CD4-positive, alpha-beta memory T cell (primary cell): ENCODE results near the gene ZNF655. TPM values are rescaled to one million over a fixed set of nuclear protein-coding genes. Genes with fewer than 3 reads are reported as not detected.
A peak's percentile ranks its signal among the peaks of the same experiment; 100 is the strongest.

Source experiments
- CTCF ChIA-PET: fragments of 350-600 bp; sonication (Branson Sonifier 250); formaldehyde crosslinking; loops from one replicate; lab custom pipeline; 2021; ENCODE audit warnings: inconsistent platforms; ENCODE audit not compliant: partially characterized antibody; lab: Charles Lee
- POLR2A ChIA-PET: fragments of 350-600 bp; sonication (Branson Sonifier 250); formaldehyde crosslinking; loops from one replicate; lab custom pipeline; 2021; ENCODE audit not compliant: partially characterized antibody; lab: Charles Lee
- DNase-seq, 5 donors: peaks; one replicate each; pipeline versions ENCODE4 v3.0.0 to v3.0.0-alpha.2; 2020 to 2022; ENCODE audit warnings: mixed read lengths in 1 of 5
- H3K27ac ChIP-seq: one replicate; pipeline ENCODE4 v1.7.0; 2013; ENCODE audit warnings: low read depth, low read length
- H3K27me3 ChIP-seq: 2 replicates; pipeline ENCODE4 v1.7.0; 2013; ENCODE audit warnings: mild to moderate bottlenecking, low read length, moderate library complexity; ENCODE audit not compliant: insufficient read depth
- H3K36me3 ChIP-seq: 2 replicates; pipeline ENCODE4 v1.7.0; 2013; ENCODE audit warnings: mild to moderate bottlenecking, low read length, moderate library complexity; ENCODE audit not compliant: insufficient read depth
- H3K4me1 ChIP-seq: 2 replicates; pipeline ENCODE4 v1.7.0; 2013; ENCODE audit warnings: mild to moderate bottlenecking, low read length, moderate library complexity; ENCODE audit not compliant: insufficient read depth
- H3K4me3 ChIP-seq, 2 donors: one replicate each; pipeline ENCODE4 v1.7.0; 2013; ENCODE audit warnings: low read length in 2 of 2, mild to moderate bottlenecking in 1 of 2
- H3K9me3 ChIP-seq, 2 donors: one replicate each; pipeline ENCODE4 v1.7.0; 2013; ENCODE audit warnings: low read length in 2 of 2, control low read depth in 1 of 2; ENCODE audit not compliant: control insufficient read depth in 1 of 2
- H3K27ac Mint-ChIP-seq, 7 donors: one replicate each; pipeline ENCODE4 v1.8.0; 2020 to 2021; ENCODE audit warnings: mixed read lengths in 7 of 7, mild to moderate bottlenecking in 6 of 7, inconsistent platforms in 3 of 7, moderate library complexity in 3 of 7
- H3K27me3 Mint-ChIP-seq, 2 donors: one replicate each; pipeline ENCODE4 v1.8.0; 2020 to 2021; ENCODE audit warnings: mixed read lengths in 2 of 2
- H3K36me3 Mint-ChIP-seq, 2 donors: one replicate each; pipeline ENCODE4 v1.8.0; 2020 to 2021; ENCODE audit warnings: mixed read lengths in 2 of 2, inconsistent platforms in 1 of 2, mild to moderate bottlenecking in 1 of 2
- H3K4me1 Mint-ChIP-seq, 4 donors: one replicate each; pipeline ENCODE4 v1.8.0; 2020 to 2021; ENCODE audit warnings: mixed read lengths in 4 of 4, mild to moderate bottlenecking in 1 of 4
- H3K4me3 Mint-ChIP-seq, 8 donors: one replicate each; pipeline ENCODE4 v1.8.0; 2020 to 2021; ENCODE audit warnings: mixed read lengths in 8 of 8, mild to moderate bottlenecking in 7 of 8, moderate library complexity in 6 of 8, inconsistent platforms in 3 of 8
- H3K9me3 Mint-ChIP-seq, 8 donors: one replicate each; pipeline ENCODE4 v1.8.0; 2020 to 2021; ENCODE audit warnings: mixed read lengths in 8 of 8, mild to moderate bottlenecking in 5 of 8, inconsistent platforms in 3 of 8, moderate library complexity in 1 of 8
- intact Hi-C: fragments of 100-400 bp; cut with micrococcal nuclease; formaldehyde crosslinking; loops from one replicate; pipeline ENCODE4 v1.15.1; 2023
- polyA plus RNA-seq, 2 donors: library from polyadenylated mRNA; unstranded; fragments of 300-500 nt; fragmentation: Illumina TruSeq; gene quantifications; one replicate each; pipeline ENCODE4 v1.2.3, GENCODE V29; 2021
- total RNA-seq, 2 experiments: library from RNA; stranded (reverse); gene quantifications; one replicate each; pipeline ENCODE4 v1.2.3, GENCODE V29; 2021

The ZNF655 gene
- total and polyA plus RNA-seq, 4 experiments from 2014 or later: 66.8 to 150 (median 105) TPM

DNA sequence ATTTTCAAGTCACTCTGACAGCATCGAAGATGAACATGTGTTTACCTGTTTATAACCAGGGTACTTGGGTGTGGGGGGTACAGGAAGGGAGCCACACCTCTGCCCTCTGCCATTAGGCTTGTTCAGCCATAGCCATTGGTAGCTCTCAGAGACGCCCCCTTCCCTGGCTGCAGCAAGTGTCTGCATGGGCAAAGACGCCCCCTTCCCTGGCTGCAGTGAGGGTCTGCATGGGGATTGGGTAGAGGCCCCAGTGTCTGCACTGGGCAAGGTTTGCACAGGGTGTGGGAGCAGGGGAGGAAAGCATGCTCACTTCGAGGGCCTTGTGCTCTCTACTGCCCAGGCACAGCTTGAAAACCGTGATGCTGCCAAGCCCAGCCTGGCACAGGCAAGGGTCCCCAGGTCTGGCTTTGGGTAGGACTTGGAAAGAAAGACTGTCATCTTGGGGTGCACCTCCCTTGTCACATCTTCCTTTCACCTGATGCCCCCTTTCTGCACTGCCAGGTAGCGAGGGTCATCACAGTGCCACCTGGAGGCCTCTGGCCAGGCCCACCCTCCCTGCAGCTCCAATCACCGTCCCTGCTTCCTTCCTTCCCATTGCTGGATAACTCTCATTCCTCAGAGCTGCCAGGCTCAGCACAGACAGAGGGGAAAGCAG is 43.3 kb downstream of the ZNF655 start:
- Histone ChIP-seq H3K27ac (no peak overlapping the region), H3K9me3 (no peaks in the 10 kb centered on the region), H3K4me3 (no peak overlapping the region), H3K4me1 (no peaks in the 10 kb centered on the region), H3K27me3 (no peaks in the 10 kb centered on the region), H3K36me3 (no peaks in the 10 kb centered on the region)
- Mint-ChIP-seq H3K4me3 (peak overlapping the region in 1 of 8 donors; percentile 41), H3K4me1 (no peaks in the 10 kb centered on the region), H3K9me3 (no peaks in the 10 kb centered on the region), H3K27ac (no peak overlapping the region), H3K27me3 (peaks cover 0 to 2% of the 10 kb centered on the region in 2 donors), H3K36me3 (no peaks in the 10 kb centered on the region)
- intact Hi-C loops: no loop called here
- ChIA-PET POLR2A (no interaction called here), CTCF (interaction anchor here (0.8 kb wide), 1 partner anchor 23 kb away, joined by 3 read pairs; no protein-coding TSS in a partner anchor)
- DNase-seq: no peak

DNA sequence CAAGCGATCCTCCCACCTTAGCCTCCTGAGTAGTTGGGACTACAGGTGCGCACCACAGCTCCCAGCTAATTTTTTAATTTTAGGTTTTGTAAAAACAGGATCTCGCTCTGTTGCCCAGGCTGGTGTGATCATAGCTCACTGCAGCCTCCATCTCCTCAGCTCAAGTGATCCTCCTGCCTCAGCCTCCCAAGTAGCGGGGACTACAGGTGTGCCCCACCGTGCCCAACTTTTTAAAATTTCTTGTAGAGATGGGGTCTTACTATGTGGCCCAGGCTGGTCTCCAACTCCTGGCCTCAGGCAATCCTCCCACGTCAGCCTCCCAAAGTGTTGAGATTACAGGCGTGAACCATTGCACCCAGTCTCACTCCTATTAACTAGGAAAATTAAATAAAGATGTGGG is 47.1 kb downstream of the ZNF655 start:
- Mint-ChIP-seq H3K4me1 (no peaks in the 10 kb centered on the region), H3K9me3 (no peaks in the 10 kb centered on the region), H3K4me3 (no peak overlapping the region), H3K27me3 (peaks cover 0 to 2% of the 10 kb centered on the region in 2 donors), H3K27ac (no peak overlapping the region), H3K36me3 (no peaks in the 10 kb centered on the region)
- ChIA-PET CTCF (no interaction called here), POLR2A (no interaction called here)
- intact Hi-C loops: no loop called here
- Histone ChIP-seq H3K4me3 (no peak overlapping the region), H3K4me1 (no peaks in the 10 kb centered on the region), H3K9me3 (no peaks in the 10 kb centered on the region), H3K27ac (no peak overlapping the region), H3K36me3 (no peaks in the 10 kb centered on the region), H3K27me3 (no peaks in the 10 kb centered on the region)
- DNase-seq: no peak

DNA sequence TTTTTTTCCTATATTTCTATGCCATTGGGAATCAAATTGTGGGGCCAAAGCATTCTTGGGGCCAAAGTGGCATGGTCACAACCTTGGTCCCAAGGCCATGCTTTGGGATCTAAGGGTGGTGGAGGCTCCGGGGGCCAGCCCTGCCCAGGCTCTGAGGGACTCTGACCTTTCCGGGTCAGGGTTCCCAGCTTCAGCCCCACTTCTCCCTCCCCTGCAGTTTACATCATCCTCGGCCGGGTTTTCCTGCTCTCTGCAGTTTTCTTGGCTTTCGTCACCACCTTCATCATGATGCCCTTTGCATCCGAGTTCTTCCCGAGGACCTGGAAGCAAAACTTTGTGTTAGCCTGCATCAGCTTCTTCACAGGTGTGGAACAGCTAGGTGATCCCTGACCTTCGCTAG is 48.1 kb downstream of the ZNF655 start:
- CTCF ChIA-PET: no interaction called here
- H3K4me1 Mint-ChIP-seq: no peaks in the 10 kb centered on the region

DNA sequence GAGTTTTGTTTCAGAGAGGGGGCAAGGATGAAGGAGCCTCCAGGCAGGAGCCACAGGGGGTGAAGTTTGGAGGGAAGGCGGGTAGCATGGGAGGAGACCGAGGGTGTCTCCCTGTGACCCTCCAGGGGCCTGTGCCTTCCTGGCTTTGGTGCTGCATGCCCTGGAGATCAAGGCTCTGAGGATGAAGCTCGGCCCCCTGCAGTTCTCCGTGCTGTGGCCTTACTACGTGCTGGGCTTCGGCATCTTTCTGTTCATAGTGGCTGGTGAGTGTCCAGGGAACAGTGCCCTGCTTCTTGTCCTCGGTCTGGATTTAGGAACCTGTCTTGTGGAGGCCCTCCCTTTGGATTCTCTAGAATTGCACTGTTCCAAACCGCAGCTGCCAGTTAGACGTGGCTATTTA is 49.1 kb downstream of the ZNF655 start:
- no peak overlapping the region for H3K27ac Mint-ChIP-seq
- intact Hi-C loops: no loop called here
- ChIA-PET CTCF (no interaction called here), POLR2A (no interaction called here)
- Histone ChIP-seq H3K27me3 (no peaks in the 10 kb centered on the region), H3K36me3 (no peaks in the 10 kb centered on the region), H3K4me1 (no peaks in the 10 kb centered on the region), H3K4me3 (no peak overlapping the region), H3K27ac (no peak overlapping the region), H3K9me3 (no peaks in the 10 kb centered on the region)
- H3K4me1 Mint-ChIP-seq: no peaks in the 10 kb centered on the region
- H3K27me3 Mint-ChIP-seq: peaks cover 0 to 2% of the 10 kb centered on the region in 2 donors
- no peaks in the 10 kb centered on the region for H3K9me3 Mint-ChIP-seq
- DNase-seq: no peak
- H3K36me3 Mint-ChIP-seq: no peaks in the 10 kb centered on the region
- peak overlapping the region in 1 of 8 donors; percentile 5 for H3K4me3 Mint-ChIP-seq

More for the DNA sequence above, 48.1 kb downstream of the ZNF655 start:
- Histone ChIP-seq H3K4me3 (no peak overlapping the region), H3K36me3 (no peaks in the 10 kb centered on the region), H3K27me3 (no peaks in the 10 kb centered on the region), H3K4me1 (no peaks in the 10 kb centered on the region), H3K27ac (no peak overlapping the region), H3K9me3 (no peaks in the 10 kb centered on the region)
- H3K9me3 Mint-ChIP-seq: no peaks in the 10 kb centered on the region
- DNase-seq: no peak
- H3K36me3 Mint-ChIP-seq: no peaks in the 10 kb centered on the region
- POLR2A ChIA-PET: no interaction called here
- H3K27me3 Mint-ChIP-seq: peaks cover 0 to 2% of the 10 kb centered on the region in 2 donors
- H3K27ac Mint-ChIP-seq: peak overlapping the region in 1 of 7 donors; percentile 7
- intact Hi-C loops: no loop called here
- no peak overlapping the region for H3K4me3 Mint-ChIP-seq

DNA sequence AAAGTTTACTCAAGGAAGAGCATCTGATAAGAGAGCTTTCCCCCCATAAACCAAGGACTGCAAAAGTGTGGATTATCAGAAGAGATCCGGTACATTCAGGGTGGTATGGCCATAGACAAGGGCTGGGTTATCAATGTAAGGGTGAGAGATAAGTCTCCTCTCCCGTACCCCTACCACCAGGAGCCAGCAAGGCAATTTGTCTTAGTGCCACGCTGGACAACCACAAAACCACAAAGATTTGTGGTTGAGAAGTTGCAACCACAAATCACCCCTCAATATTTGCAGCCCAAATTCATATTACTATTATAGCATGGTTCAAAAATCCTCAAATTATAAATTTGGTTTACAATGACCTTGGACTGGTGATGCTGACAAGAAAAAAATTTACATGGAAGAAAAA is 56.1 kb downstream of the ZNF655 start:
- no peaks in the 10 kb centered on the region for H3K9me3 Mint-ChIP-seq
- CTCF ChIA-PET: no interaction called here
- no peak overlapping the region for H3K27ac Mint-ChIP-seq
- Histone ChIP-seq H3K27ac (no peak overlapping the region), H3K36me3 (peaks cover 13% of the 10 kb centered on the region), H3K27me3 (no peaks in the 10 kb centered on the region), H3K4me1 (peaks cover 21% of the 10 kb centered on the region), H3K4me3 (no peak overlapping the region), H3K9me3 (no peaks in the 10 kb centered on the region)
- POLR2A ChIA-PET: interaction anchor here (3.2 to 3.6 kb wide), 2 partner anchors 56 to 110 kb away, joined by 19 to 53 read pairs; partner anchors contain the start of genes ZKSCAN5 and ZNF655
- DNase-seq: no peak
- peaks cover 9 to 28% of the 10 kb centered on the region in 2 donors for H3K36me3 Mint-ChIP-seq
- intact Hi-C loops: no loop called here
- peak overlapping the region in 3 of 8 donors; percentile 4 to 72 (median 12) for H3K4me3 Mint-ChIP-seq
- no peaks in the 10 kb centered on the region for H3K27me3 Mint-ChIP-seq
- H3K4me1 Mint-ChIP-seq: peaks cover 18 to 46% (median 32%) of the 10 kb centered on the region in 4 donors

DNA sequence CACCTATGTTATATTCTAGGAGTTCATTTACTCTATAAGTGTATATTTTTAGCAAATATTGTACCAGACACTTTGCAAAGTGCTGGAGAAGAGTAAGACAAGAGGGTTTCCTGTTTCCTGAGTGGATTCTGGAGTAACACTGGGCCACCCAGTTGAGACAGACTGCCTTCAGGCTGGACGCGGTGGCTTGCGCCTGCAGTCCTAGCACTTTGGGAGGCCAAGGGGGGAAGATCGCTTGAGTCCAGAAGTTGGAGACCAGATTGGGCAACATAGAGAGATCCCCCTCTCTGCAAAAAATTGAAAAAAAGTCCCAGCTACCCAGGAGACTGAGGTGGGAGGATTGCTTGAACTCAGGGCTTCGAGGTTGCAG is 57.5 kb downstream of the ZNF655 start:
- Histone ChIP-seq H3K9me3 (no peaks in the 10 kb centered on the region), H3K4me3 (peak overlapping the region; percentile 79), H3K4me1 (peaks cover 21% of the 10 kb centered on the region), H3K27ac (no peak overlapping the region), H3K36me3 (peaks cover 23% of the 10 kb centered on the region), H3K27me3 (no peaks in the 10 kb centered on the region)
- Mint-ChIP-seq H3K27me3 (no peaks in the 10 kb centered on the region), H3K4me3 (peak overlapping the region; percentile 96 to 99 (median 98)), H3K4me1 (peaks cover 18 to 48% (median 37%) of the 10 kb centered on the region in 4 donors), H3K36me3 (peaks cover 21 to 42% of the 10 kb centered on the region in 2 donors), H3K9me3 (no peaks in the 10 kb centered on the region), H3K27ac (peak overlapping the region; percentile 90 to 99 (median 96))
- no peak for DNase-seq
- POLR2A ChIA-PET: interaction anchor here (1.1 to 3.6 kb wide), 11 partner anchors 9 to 485 kb away, joined by 3 to 53 read pairs (median 5); partner anchors contain the start of genes ATP5MF, FAM200A, MCM7 and TMEM225B
- CTCF ChIA-PET: interaction anchor here (0.8 to 1.7 kb wide), 4 partner anchors 8 to 59 kb away, joined by 3 to 6 read pairs (median 3); partner anchors contain the start of gene ZNF655
- intact Hi-C loops: loop anchor here (1.0 to 2.0 kb wide), 6 partner anchors 8 to 143 kb away; partner anchors contain the start of genes ZKSCAN5, ZNF655 and ZNF789
